Smooth muscle cell (in vitro differentiated cells): ENCODE measurements around the gene TSC22D3. TPM values are rescaled to one million over a fixed set of nuclear protein-coding genes. Genes with fewer than 3 reads are reported as not detected.
A peak's percentile ranks its signal among the peaks of the same experiment; 100 is the strongest.

Experiments
- DNase-seq: peaks from one replicate; lab custom pipeline; 2025; ENCODE audit not compliant: unreplicated experiment; lab: John Stamatoyannopoulos, UW
- H2AFZ ChIP-seq: fragments of 200-600 bp; sonication (generic); 2 replicates; pipeline ENCODE4 v1.6.0; 2016; ENCODE audit warnings: antibody characterized with exemption, low read depth, mild to moderate bottlenecking
- H3F3A ChIP-seq: fragments of 200-600 bp; sonication (generic); 2 replicates; pipeline ENCODE4 v1.6.0; 2017; ENCODE audit warnings: antibody characterized with exemption, low read depth
- H3K27ac ChIP-seq: fragments of 200-600 bp; sonication (generic); 2 replicates; pipeline ENCODE4 v1.5.1; 2016; ENCODE audit warnings: low read depth, mild to moderate bottlenecking
- H3K27me3 ChIP-seq: fragments of 200-600 bp; sonication (generic); 2 replicates; pipeline ENCODE4 v1.6.1; 2016; ENCODE audit warnings: low read depth, mild to moderate bottlenecking
- H3K36me3 ChIP-seq: fragments of 200-600 bp; sonication (generic); 2 replicates; pipeline ENCODE4 v1.5.1; 2016; ENCODE audit warnings: low read depth
- H3K4me1 ChIP-seq: fragments of 200-600 bp; sonication (generic); 2 replicates; pipeline ENCODE4 v1.5.1; 2016; ENCODE audit warnings: low read depth
- H3K4me2 ChIP-seq: fragments of 200-600 bp; sonication (generic); 2 replicates; pipeline ENCODE4 v1.6.0; 2016; ENCODE audit warnings: mild to moderate bottlenecking
- H3K4me3 ChIP-seq: fragments of 200-600 bp; sonication (generic); 2 replicates; pipeline ENCODE4 v1.5.1; 2016; ENCODE audit warnings: mild to moderate bottlenecking
- H3K79me2 ChIP-seq: fragments of 200-600 bp; sonication (generic); 2 replicates; pipeline ENCODE4 v1.6.0; 2016; ENCODE audit warnings: low read depth, mild to moderate bottlenecking
- H3K9ac ChIP-seq: fragments of 200-600 bp; sonication (generic); 2 replicates; pipeline ENCODE4 v1.6.0; 2016; ENCODE audit warnings: low read depth
- H3K9me3 ChIP-seq: fragments of 200-600 bp; sonication (generic); replicated peaks from 2 replicates; pipeline ENCODE4 v1.5.1; 2016; ENCODE audit warnings: low read depth
- H4K20me1 ChIP-seq: fragments of 200-600 bp; sonication (generic); 2 replicates; pipeline ENCODE4 v1.6.0; 2016; ENCODE audit warnings: low read depth
- CTCF ChIP-seq: fragments of 200-600 bp; sonication (generic); IDR thresholded peaks from 2 replicates; pipeline ENCODE4 v1.5.1; 2017; ENCODE audit warnings: borderline replicate concordance, mild to moderate bottlenecking, antibody characterized with exemption; ENCODE audit not compliant: insufficient read depth, poor library complexity, severe bottlenecking
- WGBS: methylation state at CpG from one replicate; pipeline ENCODE4 v1.1.7; 2016; ENCODE audit warnings: low lambda C conversion rate; 5-methylcytosine and 5-hydroxymethylcytosine counted together
- polyA plus RNA-seq: library from polyadenylated mRNA; unstranded; fragments of >200 nt; fragmentation: Nextera tagmentation; extraction: Ambion mirVana; gene quantifications from 2 replicates; pipeline ENCODE4 v1.2.1, GENCODE V29; 2016
- total RNA-seq: library from RNA; depleted of rRNA; stranded (reverse); fragments of >200 nt; gene quantifications from 2 replicates; pipeline ENCODE4 v1.2.3, GENCODE V29; 2014

Gene TSC22D3
- total and polyA plus RNA-seq, 2 experiments from 2014 or later = 144 to 271 TPM

GRCh38 chrX:107750263-107750662 is 25.3 kb downstream of the TSC22D3 start:
- WGBS = 85% methylated on average over 6 of the region's 6 CpGs
- no peaks in the 10 kb centered on the region for H4K20me1 ChIP-seq
- H3F3A ChIP-seq = no peaks in the 10 kb centered on the region
- H3K27ac ChIP-seq = no peak overlapping the region
- peaks cover 17% of the 10 kb centered on the region for H3K4me1 ChIP-seq
- H3K9me3 ChIP-seq = no peaks in the 10 kb centered on the region
- no peak overlapping the region for H3K4me2 ChIP-seq
- no peaks in the 10 kb centered on the region for H3K79me2 ChIP-seq
- no peaks in the 10 kb centered on the region for H3K27me3 ChIP-seq
- DNase-seq = no peak
- no peak overlapping the region for H2AFZ ChIP-seq
- TF ChIP-seq CTCF = no peak
- H3K4me3 ChIP-seq = no peak overlapping the region
- H3K36me3 ChIP-seq = no peaks in the 10 kb centered on the region
- no peak overlapping the region for H3K9ac ChIP-seq

DNA sequence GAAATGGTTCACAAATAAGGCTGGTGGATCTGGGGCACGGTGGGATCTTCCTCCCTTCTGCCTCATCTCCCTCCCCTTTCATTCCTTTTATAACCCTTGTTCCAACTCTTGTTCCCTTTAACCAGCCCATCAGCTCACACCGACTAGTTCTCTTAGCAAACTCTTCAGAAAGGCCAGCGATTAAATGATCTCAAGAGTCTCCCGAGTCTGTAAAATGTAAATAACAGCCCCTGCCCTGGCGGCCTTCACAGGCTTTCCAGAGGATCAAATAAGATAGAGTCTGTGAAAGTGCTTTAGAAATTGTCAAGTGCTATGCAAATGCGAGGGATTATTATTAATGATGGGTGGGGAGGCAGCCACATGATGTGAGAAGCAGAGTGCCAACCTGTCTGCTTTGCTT is 27.1 kb downstream of the TSC22D3 start:
- 69% methylated on average over 6 of the region's 6 CpGs for WGBS
- Histone ChIP-seq H4K20me1 (no peaks in the 10 kb centered on the region), H3K4me2 (peak overlapping the region; percentile 53), H3K79me2 (no peaks in the 10 kb centered on the region), H3K27me3 (no peaks in the 10 kb centered on the region), H3K9me3 (no peaks in the 10 kb centered on the region), H3K36me3 (no peaks in the 10 kb centered on the region), H2AFZ (no peak overlapping the region), H3F3A (no peaks in the 10 kb centered on the region), H3K4me3 (no peak overlapping the region), H3K9ac (no peak overlapping the region), H3K27ac (no peak overlapping the region), H3K4me1 (peaks cover 17% of the 10 kb centered on the region)
- no peak for DNase-seq
- TF ChIP-seq CTCF = no peak

- Histone ChIP-seq H4K20me1 (no peaks in the 10 kb centered on the region), H3F3A (no peaks in the 10 kb centered on the region), H3K4me3 (no peak overlapping the region), H2AFZ (no peak overlapping the region), H3K27me3 (no peaks in the 10 kb centered on the region), H3K4me1 (peaks cover 18% of the 10 kb centered on the region), H3K4me2 (peak overlapping the region; percentile 53), H3K79me2 (no peaks in the 10 kb centered on the region), H3K36me3 (no peaks in the 10 kb centered on the region), H3K9me3 (no peaks in the 10 kb centered on the region), H3K9ac (no peak overlapping the region), H3K27ac (peak overlapping the region; percentile 68)
- WGBS = 4% methylated on average over 3 of the region's 3 CpGs
- DNase-seq = peak; percentile 16
- no peak for TF ChIP-seq CTCF
These were observed 27.9 kb downstream of the TSC22D3 start for GRCh38 chrX:107747596-107748161.

DNA sequence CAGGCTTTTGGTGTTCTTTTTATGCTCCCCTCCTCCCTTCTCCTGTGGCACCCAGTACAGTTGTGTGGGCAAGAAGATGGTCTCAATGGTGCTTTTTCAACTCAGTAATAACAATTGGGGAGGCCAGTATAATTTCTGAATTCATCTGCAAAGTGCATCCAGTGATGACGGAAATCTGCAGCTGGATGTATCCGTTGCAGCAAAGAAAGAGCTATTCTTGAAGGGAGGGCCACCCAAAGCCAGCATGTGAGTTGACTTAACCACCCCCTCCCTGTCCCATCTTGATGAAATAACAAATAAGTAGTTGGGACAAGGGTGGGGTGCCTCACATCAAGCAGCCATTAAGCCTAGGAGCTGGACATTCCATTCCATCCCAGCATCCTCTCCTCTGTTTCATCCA is 30.7 kb downstream of the TSC22D3 start:
- TF ChIP-seq CTCF = no peak
- no peak for DNase-seq
- Histone ChIP-seq H3K9me3 (no peaks in the 10 kb centered on the region), H3K36me3 (no peaks in the 10 kb centered on the region), H3K27ac (no peak overlapping the region), H3K4me2 (no peak overlapping the region), H2AFZ (no peak overlapping the region), H3K4me1 (peaks cover 23% of the 10 kb centered on the region), H3K27me3 (no peaks in the 10 kb centered on the region), H3K79me2 (no peaks in the 10 kb centered on the region), H3K4me3 (no peak overlapping the region), H3F3A (no peaks in the 10 kb centered on the region), H3K9ac (no peak overlapping the region), H4K20me1 (no peaks in the 10 kb centered on the region)
- 100% methylated on average over 2 of the region's 2 CpGs for WGBS
